ENCODE measurements around the gene CORO1A. TPM values are rescaled to one million over a fixed set of nuclear protein-coding genes. Genes with fewer than 3 reads are reported as not detected.
"Not testable (repeated sequence)": the region's sequence is repeated elsewhere in the genome, so short reads cannot be mapped to it uniquely, and the experiment has no call there.

CORO1A gene
- total RNA-seq, 3 donors from 2014 or later, result 747 to 940 (median 832) TPM

DNA sequence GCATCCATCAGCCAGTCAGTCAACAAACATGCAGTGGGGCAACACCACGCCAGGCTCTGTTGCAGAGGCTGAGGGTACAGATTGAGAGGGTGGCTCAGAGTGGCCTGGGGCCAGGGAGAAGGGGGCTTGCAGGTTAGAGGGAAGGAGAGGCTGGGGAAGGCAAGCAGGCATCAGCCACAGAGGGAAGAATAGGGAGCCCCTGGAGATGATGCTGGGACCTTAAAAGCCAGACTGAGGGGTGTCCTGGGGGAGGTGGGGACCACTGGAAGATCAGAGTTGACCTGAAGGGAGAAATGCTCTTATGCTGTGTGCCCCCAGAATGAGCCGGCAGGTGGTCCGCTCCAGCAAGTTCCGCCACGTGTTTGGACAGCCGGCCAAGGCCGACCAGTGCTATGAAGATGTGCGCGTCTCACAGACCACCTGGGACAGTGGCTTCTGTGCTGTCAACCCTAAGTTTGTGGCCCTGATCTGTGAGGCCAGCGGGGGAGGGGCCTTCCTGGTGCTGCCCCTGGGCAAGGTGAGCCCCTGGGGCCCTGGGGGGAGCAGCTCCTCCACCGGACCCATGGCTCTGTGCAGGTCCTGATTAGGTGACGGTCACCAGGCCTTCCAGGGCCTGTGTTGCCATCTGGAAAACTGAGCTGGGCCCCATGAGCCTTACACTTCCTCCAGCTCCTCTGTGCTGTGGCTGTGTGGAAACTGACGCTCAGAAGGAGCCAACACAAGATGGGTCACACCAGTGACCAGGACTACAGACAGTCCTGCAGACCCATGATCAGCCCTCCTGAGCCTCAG lies 1.7 kb downstream of the CORO1A start:
- Mint-ChIP-seq H3K9me3 (no peaks in the 10 kb centered on the region), H3K36me3 (ENCODE audit: insufficient read depth) (peaks cover 21% of the 10 kb centered on the region), H3K27me3 (ENCODE audit: low read depth) (no peaks in the 10 kb centered on the region), H3K4me1 (ENCODE audit: low read depth) (peaks cover 34% of the 10 kb centered on the region), H3K4me3 (peak overlapping the region; percentile 98)
- peak; percentile 6 for DNase-seq
- no peak for ATAC-seq

- peak; percentile 72 for DNase-seq
- Mint-ChIP-seq H3K9me3 (no peaks in the 10 kb centered on the region), H3K27me3 (ENCODE audit: low read depth) (no peaks in the 10 kb centered on the region), H3K36me3 (ENCODE audit: insufficient read depth) (peaks cover 21% of the 10 kb centered on the region), H3K4me1 (ENCODE audit: low read depth) (peaks cover 34% of the 10 kb centered on the region), H3K4me3 (peak overlapping the region; percentile 98)
- ATAC-seq, result peak; percentile 38 to 42
Observed at GRCh38 chr16:30185683-30186421, 2.5 kb downstream of the CORO1A start.

- Mint-ChIP-seq H3K4me3 (peak overlapping the region; percentile 98), H3K4me1 (ENCODE audit: low read depth) (peaks cover 34% of the 10 kb centered on the region), H3K27me3 (ENCODE audit: low read depth) (no peaks in the 10 kb centered on the region), H3K9me3 (no peaks in the 10 kb centered on the region), H3K36me3 (ENCODE audit: insufficient read depth) (peaks cover 21% of the 10 kb centered on the region)
- no peak for DNase-seq
- ATAC-seq, result no peak
Observed at GRCh38 chr16:30186444-30186781, 3.0 kb downstream of the CORO1A start.

- no peaks in the 10 kb centered on the region for H3K9me3 Mint-ChIP-seq
- peak overlapping the region; percentile 98 for H3K4me3 Mint-ChIP-seq
- peaks cover 33% of the 10 kb centered on the region for H3K4me1 Mint-ChIP-seq (ENCODE audit: low read depth)
- H3K36me3 Mint-ChIP-seq (ENCODE audit: insufficient read depth), result peaks cover 21% of the 10 kb centered on the region
- DNase-seq, result peak; percentile 90
- ATAC-seq, result peak; percentile 15 to 23
- no peaks in the 10 kb centered on the region for H3K27me3 Mint-ChIP-seq (ENCODE audit: low read depth)
Observed at GRCh38 chr16:30186782-30187555, 3.6 kb downstream of the CORO1A start.

GRCh38 chr16:30187556-30187865 lies 4.1 kb downstream of the CORO1A start:
- Mint-ChIP-seq H3K4me1 (ENCODE audit: low read depth) (peaks cover 27% of the 10 kb centered on the region), H3K9me3 (no peaks in the 10 kb centered on the region), H3K36me3 (ENCODE audit: insufficient read depth) (peaks cover 21% of the 10 kb centered on the region), H3K27me3 (ENCODE audit: low read depth) (no peaks in the 10 kb centered on the region), H3K4me3 (peak overlapping the region; percentile 98)
- ATAC-seq (no peak), DNase-seq (no peak)

- H3K36me3 Mint-ChIP-seq (ENCODE audit: insufficient read depth), result peaks cover 21% of the 10 kb centered on the region
- H3K4me1 Mint-ChIP-seq (ENCODE audit: low read depth), result peaks cover 24% of the 10 kb centered on the region
- peak overlapping the region; percentile 59 for H3K4me3 Mint-ChIP-seq
- DNase-seq (no peak), ATAC-seq (no peak)
- no peaks in the 10 kb centered on the region for H3K9me3 Mint-ChIP-seq
- no peaks in the 10 kb centered on the region for H3K27me3 Mint-ChIP-seq (ENCODE audit: low read depth)
Observed at GRCh38 chr16:30187971-30188561, 4.7 kb downstream of the CORO1A start.

GRCh38 chr16:30191158-30191557 lies 7.8 kb downstream of the CORO1A start:
- H3K27me3 Mint-ChIP-seq (ENCODE audit: low read depth); ATAC-seq; DNase-seq; H3K9me3 Mint-ChIP-seq; H3K4me3 Mint-ChIP-seq: not testable (repeated sequence)
- Mint-ChIP-seq H3K36me3 (ENCODE audit: insufficient read depth) (peaks cover 12% of the 10 kb centered on the region), H3K4me1 (ENCODE audit: low read depth) (peaks cover 16% of the 10 kb centered on the region)

DNA sequence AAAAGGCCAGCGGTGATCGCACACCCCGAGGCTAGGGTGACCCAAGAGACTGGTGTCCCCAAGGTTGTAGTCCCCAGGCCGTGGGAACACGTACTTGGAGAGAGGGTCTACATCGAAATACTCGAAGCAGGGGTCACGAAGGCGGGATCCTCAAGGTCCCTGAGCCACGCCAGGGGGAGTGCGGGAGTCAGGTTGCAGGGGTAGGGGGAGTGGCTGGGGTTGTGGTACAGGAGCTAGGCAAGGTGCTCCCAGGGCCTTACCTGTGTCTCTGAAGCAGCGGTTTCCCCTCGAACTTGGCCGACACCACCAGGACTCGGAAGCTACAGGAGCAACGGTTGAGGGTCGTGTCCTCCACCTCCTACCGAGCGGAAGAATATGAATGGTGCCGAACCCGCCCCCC lies 9.7 kb downstream of the CORO1A start:
- ATAC-seq, result peak; percentile 24 to 27
- DNase-seq; H3K4me3 Mint-ChIP-seq; H3K36me3 Mint-ChIP-seq (ENCODE audit: insufficient read depth); H3K27me3 Mint-ChIP-seq (ENCODE audit: low read depth); H3K9me3 Mint-ChIP-seq; H3K4me1 Mint-ChIP-seq (ENCODE audit: low read depth): not testable (repeated sequence)

- not testable (repeated sequence) for H3K27me3 Mint-ChIP-seq (ENCODE audit: low read depth); H3K9me3 Mint-ChIP-seq
- ATAC-seq, result peak; percentile 90
Observed at GRCh38 chr16:30193615-30194014, 10.2 kb downstream of the CORO1A start, which contains the start of the genes BOLA2B and SLX1A. TSS of gene BOLA2B (minus strand) at chr16:30193666. CDS start at chr16:30193595, 71 bp downstream. TSS of gene SLX1A (plus strand) at chr16:30193875. CDS start at chr16:30194085, 210 bp downstream.

DNA sequence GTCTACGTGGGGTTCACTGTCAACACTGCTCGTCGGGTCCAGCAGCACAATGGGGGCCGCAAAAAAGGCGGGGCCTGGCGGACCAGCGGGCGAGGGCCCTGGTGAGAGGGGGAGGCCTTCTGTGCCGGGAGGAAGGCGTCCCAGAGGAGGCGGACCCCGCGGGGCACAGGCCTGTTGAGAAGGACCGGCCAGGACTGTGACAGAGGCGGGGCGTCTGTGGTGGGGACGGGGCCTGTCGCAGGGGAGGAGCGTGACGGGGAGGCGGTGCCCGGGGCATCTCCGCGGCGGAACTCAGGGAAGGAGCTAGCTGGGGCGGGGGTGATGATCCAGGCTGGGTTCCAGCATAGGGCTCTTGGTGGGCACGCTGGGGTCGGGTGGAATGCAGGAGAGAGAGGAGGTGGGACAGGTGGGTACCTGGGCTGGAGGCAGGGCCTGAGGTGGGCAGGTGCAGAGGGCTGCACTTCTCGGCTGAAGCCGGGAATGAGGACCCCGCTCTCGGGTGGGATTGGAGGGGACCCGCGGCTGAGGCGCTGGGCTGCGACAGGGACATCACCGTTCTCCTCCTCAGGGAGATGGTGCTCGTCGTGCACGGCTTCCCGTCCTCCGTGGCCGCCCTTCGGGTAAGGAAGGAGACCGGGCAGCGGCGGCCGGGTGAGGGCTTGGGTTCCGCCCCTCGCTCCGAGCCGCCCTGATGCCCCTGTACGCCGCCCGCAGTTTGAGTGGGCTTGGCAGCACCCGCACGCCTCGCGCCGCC lies 10.9 kb downstream of the CORO1A start:
- ATAC-seq, result peak; percentile 81 to 82
- not testable (repeated sequence) for DNase-seq; H3K4me1 Mint-ChIP-seq (ENCODE audit: low read depth); H3K36me3 Mint-ChIP-seq (ENCODE audit: insufficient read depth); H3K4me3 Mint-ChIP-seq; H3K27me3 Mint-ChIP-seq (ENCODE audit: low read depth); H3K9me3 Mint-ChIP-seq

More at GRCh38 chr16:30193615-30194014, 10.2 kb downstream of the CORO1A start, which contains the start of the genes BOLA2B and SLX1A:
- not testable (repeated sequence) for H3K4me1 Mint-ChIP-seq (ENCODE audit: low read depth); H3K36me3 Mint-ChIP-seq (ENCODE audit: insufficient read depth); DNase-seq; H3K4me3 Mint-ChIP-seq

DNA sequence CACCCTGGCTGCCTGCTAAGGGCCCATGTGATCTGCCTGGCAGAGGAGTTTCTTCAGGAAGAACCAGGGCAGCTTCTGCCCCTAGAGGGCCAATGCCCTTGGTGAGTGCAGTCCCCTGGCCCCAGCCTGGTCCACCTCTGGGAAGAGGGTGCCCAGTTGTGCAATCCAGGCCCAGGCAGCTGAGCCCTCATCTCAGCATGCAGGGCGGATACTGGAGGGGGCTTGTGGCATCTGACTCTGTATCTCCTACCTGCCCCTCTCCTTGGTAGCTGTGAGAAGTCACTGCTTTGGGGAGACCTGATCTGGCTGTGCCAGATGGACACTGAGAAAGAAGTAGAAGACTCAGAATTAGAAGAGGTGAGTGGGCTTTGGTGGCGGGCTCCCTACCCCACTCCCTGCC lies 13.6 kb downstream of the CORO1A start:
- not testable (repeated sequence) for H3K4me1 Mint-ChIP-seq (ENCODE audit: low read depth); H3K4me3 Mint-ChIP-seq; ATAC-seq; H3K36me3 Mint-ChIP-seq (ENCODE audit: insufficient read depth); H3K27me3 Mint-ChIP-seq (ENCODE audit: low read depth); DNase-seq; H3K9me3 Mint-ChIP-seq

GRCh38 chr16:30199049-30199448 lies 15.6 kb downstream of the CORO1A start, which contains the start of gene SULT1A3:
TSS of gene SULT1A3 (plus strand) at chr16:30199255. CDS start at chr16:30200729, 1,474 bp downstream.
- not testable (repeated sequence) for DNase-seq, H3K4me3 Mint-ChIP-seq, H3K9me3 Mint-ChIP-seq

DNA sequence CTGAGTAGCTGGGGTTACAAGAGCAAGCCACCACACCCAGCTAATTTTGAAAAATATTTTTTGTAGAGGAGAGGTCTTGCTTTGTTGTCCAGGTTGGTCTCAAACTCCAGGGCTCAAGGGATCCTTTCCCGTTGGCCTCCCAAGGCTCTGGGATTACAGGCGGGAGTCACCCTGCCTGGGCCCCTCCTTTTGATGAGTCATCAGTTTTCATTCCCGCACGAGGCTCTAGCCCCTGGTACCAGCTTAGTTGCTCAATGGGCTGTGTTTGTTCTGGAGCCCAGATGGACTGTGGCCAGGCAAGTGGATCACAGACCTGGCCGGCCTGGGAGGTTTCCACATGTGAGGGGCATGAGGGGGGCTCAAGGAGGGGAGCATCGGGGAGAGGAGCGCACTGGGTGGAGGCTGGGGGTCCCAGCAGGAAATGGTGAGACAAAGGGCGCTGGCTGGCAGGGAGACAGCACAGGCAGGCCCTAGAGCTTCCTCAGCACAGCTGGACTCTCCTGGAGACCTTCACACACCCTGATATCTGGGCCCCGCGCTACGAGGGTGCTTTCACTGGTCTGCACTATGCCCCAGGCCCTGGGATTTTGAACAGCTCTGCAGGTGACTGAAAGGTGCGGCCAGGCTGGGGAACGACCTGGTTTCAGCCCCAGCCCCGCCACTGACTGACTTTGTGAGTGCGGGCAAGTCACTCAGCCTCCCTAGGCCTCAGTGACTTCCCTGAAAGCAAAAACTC lies 16.4 kb downstream of the CORO1A start:
- H3K27me3 Mint-ChIP-seq (ENCODE audit: low read depth); H3K4me1 Mint-ChIP-seq (ENCODE audit: low read depth); ATAC-seq; DNase-seq; H3K4me3 Mint-ChIP-seq; H3K36me3 Mint-ChIP-seq (ENCODE audit: insufficient read depth); H3K9me3 Mint-ChIP-seq: not testable (repeated sequence)

More at GRCh38 chr16:30199049-30199448, 15.6 kb downstream of the CORO1A start, which contains the start of gene SULT1A3:
- not testable (repeated sequence) for H3K36me3 Mint-ChIP-seq (ENCODE audit: insufficient read depth); H3K4me1 Mint-ChIP-seq (ENCODE audit: low read depth); H3K27me3 Mint-ChIP-seq (ENCODE audit: low read depth); ATAC-seq
